HL-60/S4 treated with phorbol 12-myristate 13-acetate at 8.2 ng/mL for 4 days and 3 days (cell line): ENCODE measurements around the gene OBSCN.

ENCODE experiments used
- in situ Hi-C: fragments of 300-500 bp; cut with MboI; formaldehyde crosslinking; loops from 2 replicates; pipeline ENCODE4 v1.15.0; 2022; ENCODE audit warnings: low sequenced_read_pairs

OBSCN gene

DNA sequence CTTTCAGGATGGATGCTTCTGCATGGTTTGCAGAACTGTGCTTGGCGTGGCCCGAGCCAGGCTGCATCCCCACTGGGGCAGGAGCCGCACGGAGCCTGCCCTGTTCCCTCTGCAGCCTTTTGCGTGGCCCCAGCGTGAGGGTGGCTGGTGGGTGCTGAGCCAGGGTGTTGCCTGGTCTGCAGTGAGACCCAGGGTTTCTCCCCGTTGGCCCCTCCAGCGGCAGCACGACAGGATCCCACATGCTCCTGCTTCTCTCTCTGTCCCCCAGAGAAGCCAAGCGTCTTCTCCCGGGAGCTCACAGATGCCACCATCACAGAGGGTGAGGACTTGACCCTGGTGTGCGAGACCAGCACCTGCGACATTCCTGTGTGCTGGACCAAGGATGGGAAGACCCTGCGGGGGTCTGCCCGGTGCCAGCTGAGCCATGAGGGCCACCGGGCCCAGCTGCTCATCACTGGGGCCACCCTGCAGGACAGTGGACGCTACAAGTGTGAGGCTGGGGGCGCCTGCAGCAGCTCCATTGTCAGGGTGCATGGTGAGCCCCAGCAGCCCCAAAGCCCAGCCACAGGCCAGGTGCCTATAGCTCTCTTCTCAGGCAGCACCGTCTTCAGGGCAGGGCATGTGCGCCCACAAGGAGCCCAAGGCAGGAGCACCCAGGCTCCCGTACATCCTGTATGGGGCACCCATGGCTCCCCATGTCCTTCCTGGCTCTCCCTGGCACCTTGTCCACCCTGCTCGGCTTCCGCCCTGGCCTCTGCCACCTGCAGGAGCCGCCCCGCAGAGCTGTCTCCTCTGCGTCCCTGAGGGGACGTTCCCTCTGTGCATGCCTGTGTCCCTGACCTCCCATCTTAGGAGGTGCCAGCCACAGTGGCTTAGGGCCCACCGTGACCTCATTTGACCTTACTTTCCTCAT is 78.9 kb downstream of the OBSCN start:
- in situ Hi-C loops, result no loop called here

DNA sequence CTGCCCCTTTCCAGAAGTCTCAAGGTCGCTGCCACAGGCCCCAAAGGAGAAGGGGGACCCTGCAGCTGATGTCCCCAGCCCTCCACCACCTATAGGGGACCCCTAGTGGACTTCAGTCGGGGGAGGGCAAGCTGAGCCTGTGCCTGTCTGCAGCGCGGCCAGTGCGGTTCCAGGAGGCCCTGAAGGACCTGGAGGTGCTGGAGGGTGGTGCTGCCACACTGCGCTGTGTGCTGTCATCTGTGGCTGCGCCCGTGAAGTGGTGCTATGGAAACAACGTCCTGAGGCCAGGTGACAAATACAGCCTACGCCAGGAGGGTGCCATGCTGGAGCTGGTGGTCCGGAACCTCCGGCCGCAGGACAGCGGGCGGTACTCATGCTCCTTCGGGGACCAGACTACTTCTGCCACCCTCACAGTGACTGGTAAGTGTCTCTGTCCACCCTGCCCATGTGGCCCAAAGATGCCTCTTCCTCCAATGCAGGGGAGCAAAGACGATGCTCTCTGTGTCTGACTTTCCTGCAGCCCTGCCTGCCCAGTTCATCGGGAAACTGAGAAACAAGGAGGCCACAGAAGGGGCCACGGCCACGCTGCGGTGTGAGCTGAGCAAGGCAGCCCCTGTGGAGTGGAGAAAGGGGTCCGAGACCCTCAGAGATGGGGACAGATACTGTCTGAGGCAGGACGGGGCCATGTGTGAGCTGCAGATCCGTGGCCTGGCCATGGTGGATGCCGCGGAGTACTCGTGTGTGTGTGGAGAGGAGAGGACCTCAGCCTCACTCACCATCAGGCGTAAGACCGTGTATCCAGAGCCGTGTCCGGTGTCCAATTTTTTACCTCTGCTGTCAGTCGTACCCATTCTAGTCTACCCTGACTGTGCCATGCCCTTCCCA is 79.9 kb downstream of the OBSCN start:
- in situ Hi-C loops, result no loop called here

GRCh38 chr1:228288536-228289238 is 80.8 kb downstream of the OBSCN start:
- in situ Hi-C loops, result no loop called here

DNA sequence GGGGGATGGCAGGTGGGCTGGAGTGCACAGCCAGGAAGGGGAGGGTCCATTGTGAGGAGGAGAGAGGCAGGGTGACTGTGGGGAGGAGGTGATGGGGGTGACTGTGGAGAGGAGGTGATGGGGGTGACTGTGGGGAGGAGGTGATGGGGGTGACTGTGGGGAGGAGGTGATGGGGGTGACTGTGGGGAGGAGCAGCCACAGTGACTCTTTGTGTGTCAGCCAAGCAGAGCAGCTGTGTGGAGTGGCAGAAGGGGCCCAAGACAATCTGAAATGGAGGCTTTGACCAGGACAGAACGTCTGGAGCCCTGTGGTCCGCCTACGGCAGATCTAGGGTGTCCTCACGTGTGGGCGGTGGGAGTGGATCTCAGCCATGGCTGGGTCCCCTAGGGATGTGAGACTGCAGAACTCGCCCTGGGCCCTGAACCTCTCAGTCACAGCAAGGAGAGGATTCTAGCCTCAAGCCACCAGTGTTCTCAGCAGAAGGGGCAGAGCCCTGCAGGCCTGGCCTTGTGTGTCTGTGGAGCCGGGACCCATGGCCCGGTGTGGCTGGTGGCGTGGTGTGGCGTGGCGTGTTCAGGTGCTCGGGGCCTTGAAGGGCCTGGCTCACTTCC is 81.5 kb downstream of the OBSCN start:
- in situ Hi-C loops, result no loop called here

GRCh38 chr1:228289996-228290881 is 82.4 kb downstream of the OBSCN start:
- in situ Hi-C loops, result no loop called here

DNA sequence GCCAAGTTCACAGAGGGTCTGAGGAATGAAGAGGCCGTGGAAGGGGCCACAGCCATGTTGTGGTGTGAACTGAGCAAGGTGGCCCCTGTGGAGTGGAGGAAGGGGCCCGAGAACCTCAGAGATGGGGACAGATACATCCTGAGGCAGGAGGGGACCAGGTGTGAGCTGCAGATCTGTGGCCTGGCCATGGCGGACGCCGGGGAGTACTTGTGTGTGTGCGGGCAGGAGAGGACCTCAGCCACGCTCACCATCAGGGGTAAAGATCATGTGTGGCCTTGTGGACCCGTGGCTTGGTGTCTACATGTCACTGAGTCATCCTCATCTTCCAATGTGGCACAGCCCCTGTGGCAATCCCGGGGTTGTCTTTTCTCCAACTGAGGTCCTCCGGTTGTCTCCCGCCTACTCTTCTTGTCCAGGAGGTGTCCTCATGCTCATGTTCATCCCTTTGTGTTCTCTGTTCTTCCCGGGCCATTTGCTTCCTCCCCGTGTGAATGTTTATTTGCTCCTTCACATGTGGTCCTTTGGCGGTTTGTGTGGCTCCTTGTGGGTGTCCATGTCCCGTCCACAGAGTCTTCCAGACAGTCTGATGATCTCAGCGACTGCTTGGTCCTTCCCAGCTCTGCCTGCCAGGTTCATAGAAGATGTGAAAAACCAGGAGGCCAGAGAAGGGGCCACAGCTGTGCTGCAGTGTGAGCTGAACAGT is 84.2 kb downstream of the OBSCN start:
- in situ Hi-C loops, result no loop called here

DNA sequence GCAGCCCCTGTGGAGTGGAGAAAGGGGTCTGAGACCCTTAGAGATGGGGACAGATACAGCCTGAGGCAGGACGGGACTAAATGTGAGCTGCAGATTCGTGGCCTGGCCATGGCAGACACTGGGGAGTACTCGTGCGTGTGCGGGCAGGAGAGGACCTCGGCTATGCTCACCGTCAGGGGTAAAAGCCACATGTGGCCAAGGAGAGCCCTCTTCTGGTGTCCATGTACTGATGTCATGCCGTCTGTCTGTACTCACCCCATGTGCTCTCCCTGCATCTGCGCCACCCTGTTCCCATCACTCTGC is 84.7 kb downstream of the OBSCN start:
- in situ Hi-C loops, result no loop called here

GRCh38 chr1:228293393-228293792 is 85.5 kb downstream of the OBSCN start:
- in situ Hi-C loops, result no loop called here

- in situ Hi-C loops, result no loop called here
These were observed 86.1 kb downstream of the OBSCN start for GRCh38 chr1:228293816-228294500.

DNA sequence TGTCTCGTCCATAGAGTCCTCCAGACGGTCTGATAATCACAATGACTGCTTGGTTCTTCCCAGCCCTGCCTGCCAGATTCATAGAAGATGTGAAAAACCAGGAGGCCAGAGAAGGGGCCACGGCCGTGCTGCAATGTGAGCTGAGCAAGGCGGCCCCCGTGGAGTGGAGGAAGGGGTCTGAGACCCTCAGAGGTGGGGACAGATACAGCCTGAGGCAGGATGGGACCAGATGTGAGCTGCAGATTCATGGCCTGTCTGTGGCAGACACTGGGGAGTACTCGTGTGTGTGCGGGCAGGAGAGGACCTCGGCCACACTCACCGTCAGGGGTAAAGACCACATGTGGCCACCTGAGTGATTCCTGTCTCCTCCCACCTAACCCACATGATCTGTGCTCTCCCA is 86.9 kb downstream of the OBSCN start:
- in situ Hi-C loops, result no loop called here

- in situ Hi-C loops, result no loop called here
These were observed 87.4 kb downstream of the OBSCN start for GRCh38 chr1:228295201-228295600.

DNA sequence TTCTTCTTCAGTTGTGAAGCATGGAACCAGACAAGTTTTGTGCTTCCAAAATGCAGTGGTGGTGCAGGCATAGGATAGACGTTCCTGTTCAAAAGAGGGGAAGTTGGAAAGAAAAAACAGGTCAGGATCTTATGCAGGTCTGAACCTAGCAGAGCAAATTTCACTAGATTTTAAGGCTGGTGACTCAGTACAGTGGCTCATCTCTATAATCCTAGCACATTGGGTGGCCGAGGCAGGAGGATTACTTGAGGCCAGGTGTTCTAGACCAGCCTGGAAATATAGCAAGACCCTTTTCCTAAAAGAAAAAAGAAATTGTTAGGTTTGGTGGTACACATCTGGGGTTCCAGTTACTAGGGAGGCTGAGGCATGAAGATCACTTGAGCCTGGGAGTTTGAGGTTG is 88.1 kb downstream of the OBSCN start:
- in situ Hi-C loops, result no loop called here

GRCh38 chr1:228297242-228297641 is 89.4 kb downstream of the OBSCN start:
- in situ Hi-C loops, result no loop called here

- in situ Hi-C loops, result no loop called here
These were observed 90.0 kb downstream of the OBSCN start for GRCh38 chr1:228297822-228298221.

GRCh38 chr1:228298471-228298870 is 90.6 kb downstream of the OBSCN start:
- in situ Hi-C loops, result no loop called here

DNA sequence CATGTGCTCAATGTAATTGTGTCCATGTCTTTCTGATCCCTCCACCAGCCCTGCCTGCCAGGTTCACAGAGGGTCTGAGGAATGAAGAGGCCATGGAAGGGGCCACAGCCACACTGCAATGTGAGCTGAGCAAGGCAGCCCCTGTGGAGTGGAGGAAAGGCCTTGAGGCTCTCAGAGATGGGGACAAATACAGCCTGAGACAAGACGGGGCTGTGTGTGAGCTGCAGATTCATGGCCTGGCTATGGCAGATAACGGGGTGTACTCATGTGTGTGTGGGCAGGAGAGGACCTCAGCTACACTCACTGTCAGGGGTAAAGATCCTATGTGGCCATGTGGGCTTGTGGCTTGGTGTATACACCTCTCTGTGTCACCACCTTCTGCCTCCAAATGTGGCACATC is 91.4 kb downstream of the OBSCN start:
- in situ Hi-C loops, result no loop called here

DNA sequence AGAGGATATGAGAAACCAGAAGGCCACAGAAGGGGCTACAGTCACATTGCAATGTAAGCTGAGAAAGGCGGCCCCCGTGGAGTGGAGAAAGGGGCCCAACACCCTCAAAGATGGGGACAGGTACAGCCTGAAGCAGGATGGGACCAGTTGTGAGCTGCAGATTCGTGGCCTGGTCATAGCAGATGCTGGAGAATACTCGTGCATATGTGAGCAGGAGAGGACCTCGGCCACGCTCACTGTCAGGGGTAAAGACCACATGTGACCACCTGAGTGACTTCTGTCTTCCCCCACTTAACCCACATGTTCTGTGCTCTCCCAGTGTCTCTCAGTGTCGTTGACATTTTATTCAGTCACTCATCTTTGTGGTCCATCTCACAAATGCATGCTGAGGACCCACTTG is 92.1 kb downstream of the OBSCN start:
- in situ Hi-C loops, result no loop called here

DNA sequence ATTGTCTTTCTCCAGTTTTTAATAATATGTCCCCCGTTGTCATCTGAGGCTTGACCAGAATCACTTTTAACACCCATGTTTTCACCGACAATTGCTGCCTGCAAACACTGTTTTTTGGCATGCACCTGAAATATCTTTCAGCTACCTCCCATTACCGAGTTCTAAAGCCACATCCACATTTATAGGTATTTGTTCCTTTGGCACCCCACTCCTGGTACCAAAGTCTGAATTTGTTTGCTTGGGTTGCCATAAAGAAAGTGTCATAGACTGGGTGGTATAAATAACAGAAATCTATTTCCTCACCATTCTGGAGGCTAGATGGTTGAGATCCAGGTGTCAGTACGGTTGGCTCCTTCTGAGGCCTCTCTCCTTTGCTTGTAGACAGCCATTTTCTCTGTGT is 94.2 kb downstream of the OBSCN start:
- in situ Hi-C loops, result no loop called here

GRCh38 chr1:228303596-228303995 is 95.8 kb downstream of the OBSCN start:
- in situ Hi-C loops, result no loop called here
